HG02571 (cell line): Measurements from ENCODE around the gene FCER2.

Experiments used
- ATAC-seq: cut with Tn5 transposase; IDR thresholded peaks from one replicate; pipeline ENCODE4 v1.9.1; 2021; ENCODE audit warnings: mild to moderate bottlenecking, moderate library complexity; ENCODE audit not compliant: unreplicated experiment

The FCER2 gene

DNA sequence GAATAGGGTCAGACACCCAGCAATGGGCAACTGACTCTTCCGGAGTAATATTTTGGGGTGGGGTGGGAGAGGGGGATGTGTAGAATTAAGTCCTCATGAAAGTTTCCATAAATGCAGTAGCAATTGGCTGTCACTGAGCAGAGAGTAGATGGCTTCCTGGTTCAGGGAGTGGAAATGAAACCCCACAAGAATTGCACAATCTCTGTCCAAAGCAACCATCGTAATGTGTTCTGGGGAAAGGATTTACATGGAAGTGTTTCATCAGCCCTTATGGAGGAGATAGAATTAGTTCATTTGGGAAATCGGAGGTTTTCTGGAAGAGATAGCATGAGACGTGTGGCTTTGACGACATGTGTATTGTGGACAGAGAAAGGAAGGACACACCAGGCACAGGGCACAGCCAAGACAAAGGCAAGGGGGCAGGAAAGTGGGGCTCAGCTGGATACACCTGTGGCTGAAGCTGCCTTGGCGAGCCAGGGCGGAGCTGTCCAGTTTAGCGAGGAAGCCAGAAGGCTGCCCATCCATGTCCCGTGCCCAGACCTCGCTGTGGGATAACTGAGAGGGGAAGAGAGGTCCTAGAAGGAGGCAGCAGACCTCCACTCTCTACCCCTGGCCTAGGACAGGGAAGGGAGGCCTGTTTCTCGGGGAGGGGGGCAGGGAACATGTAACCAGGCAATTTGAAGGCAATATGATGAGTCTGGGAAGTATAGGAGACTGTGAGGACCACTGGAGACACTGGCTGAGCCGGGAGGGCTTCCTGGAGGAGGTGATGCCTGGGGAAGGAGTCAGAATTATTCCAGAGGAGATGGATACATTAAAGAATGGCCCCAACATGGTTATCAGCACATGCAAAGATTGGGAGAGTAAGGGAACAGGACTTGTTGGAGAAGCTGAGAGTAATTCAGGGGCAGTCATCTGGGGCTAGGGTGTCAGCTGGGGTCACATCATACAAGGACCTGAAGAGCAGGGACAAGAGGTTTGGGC is 32.6 kb upstream of the FCER2 start:
- no peak for ATAC-seq

DNA sequence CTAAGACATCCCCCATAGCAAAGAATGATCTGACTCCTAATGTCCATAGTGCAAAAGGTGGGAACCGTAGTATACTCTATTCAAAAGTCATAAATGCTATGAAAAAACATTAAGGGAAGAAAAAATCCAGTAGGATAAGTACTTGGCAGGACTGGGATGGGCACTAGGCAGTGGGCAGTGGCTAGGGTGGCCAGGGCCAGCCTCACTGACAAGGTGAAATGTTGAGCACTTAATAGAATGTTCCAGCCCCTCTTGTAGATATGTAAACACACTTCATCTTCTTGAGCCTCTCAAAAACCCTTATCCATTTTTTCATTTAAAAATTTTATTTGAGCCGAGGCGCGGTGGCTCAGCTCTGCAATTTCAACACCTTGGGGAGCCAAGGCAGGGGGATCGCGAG is 31.4 kb upstream of the FCER2 start:
- no peak for ATAC-seq

DNA sequence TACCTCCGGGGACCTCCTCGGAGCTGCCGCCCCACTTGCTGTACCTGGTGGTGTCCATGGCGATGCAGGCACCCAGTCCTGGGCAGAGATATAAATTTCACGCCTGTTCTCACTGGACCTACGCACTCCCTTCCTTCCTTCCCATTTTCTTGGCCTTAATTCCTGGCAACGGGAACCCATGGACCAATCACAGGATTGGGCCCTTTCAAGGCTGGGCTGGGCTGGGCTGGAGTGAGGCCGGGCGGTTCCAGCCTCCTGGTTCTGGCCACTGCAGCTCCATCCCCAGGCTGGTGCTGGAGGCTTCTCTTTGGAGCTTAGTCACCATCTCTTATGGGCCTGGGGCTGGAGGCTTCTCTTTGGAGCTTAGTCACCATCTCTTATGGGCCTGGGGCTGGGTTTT is 30.1 kb upstream of the FCER2 start, which contains the start of gene CLEC4G:
Gene CLEC4G (minus strand): TSS at position 66 of the 400 bp plus-strand sequence. CDS start 8 bp downstream, at position 58.
- ATAC-seq: no peak

DNA sequence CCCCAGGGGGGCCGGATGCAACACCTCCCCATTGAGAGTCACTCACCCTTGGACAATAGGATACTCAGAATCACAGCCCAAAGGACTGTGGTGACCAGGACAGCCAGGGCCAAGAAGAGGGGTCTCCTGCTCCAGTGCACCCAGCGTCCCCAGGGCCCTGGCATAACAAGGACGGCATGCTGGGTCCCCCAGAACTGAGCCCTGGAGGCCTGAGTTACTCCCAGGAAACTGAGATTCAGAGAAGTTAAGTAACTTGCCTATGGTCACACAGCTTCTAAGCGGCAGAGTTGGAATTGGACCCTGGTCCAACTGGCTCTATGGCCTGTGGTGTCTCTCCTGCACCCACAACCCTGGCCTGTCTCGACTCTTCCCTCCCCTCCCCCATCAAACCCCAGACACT is 29.7 kb upstream of the FCER2 start:
- ATAC-seq: no peak

DNA sequence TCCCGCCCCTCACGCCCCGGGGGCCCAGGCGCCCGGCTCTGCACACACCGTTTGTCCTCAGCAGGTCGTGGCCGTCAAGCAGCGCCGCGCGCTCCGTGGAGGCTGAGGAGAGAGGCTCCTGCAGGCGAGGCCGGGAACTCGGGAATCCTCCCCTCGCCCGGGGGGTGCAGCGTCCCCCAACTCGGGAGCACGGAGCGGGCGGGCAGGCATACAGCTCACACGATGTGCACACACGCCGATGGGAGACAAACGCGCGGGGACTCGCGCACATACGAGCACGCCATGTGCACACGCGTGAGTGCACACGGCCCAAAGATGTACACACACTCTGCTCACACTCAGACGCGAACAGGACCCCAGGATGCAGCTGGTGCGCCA is 29.3 kb upstream of the FCER2 start:
- ATAC-seq: no peak

DNA sequence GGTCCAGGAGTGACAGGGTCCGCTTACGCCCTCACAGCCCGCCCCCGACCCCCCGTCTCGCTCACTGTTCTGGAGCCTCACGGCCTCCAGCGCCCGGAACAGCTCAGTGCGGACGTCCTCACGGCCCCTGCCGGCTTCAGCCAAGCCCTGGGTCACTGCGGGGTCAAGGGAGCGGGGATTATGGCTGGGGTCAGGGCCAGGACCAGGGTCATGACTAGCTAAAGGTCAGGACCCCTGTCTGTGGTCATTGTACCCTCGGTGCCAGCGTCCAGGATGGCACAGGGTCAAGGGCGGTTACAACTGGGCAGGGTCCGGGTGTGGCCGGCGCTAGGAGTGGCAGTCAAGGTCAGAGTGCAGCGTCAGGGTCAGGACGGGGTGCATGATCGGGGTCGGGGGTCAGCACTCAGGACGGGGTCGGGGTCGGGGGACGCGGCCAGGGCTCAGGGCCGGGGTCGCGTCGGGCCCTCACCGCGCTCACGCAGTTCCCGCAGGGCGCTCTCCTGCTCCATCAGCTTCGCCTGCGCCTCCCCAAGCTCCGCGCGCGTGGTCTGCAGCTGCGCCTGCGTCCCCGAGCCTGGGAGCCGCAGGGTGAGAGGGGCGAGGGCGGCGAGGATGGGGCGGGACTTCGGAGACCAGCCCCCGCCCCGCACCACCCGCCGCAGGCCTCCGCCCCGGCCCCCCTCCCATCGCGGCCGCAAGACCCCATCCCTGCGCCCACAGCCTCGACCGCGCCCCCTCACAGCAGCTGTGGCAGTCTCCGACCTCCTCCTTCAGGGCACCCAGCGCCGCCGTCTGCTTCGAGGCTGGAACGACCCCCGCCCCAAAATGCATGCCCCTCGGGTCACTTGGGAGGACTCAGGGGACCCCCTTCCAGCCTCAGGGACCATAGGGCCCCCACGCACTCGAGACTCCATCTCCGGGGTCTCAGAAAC is 28.6 kb upstream of the FCER2 start:
- no peak for ATAC-seq

DNA sequence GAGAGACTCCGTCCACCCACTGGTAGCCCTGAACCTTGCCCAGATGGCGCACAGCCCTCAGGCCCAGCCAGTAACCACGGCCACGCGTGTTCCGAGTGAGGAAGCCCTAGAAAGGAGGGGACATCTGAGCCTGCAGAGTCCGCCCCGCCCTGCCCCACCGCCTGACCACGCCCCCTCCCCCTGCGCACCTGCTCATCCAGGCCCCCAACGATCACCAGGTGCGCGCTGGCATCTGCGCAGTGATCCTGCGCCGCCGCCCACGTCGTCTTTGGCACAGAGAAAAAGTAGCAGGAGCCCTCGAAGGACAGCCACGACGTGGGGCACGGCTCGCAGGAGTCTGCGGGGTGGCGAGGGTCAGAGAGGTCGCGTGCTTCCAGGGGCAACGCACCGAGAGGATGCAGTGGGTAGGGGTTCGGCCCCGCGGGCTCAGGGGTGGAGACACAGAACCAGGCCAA is 27.9 kb upstream of the FCER2 start:
- ATAC-seq: no peak

DNA sequence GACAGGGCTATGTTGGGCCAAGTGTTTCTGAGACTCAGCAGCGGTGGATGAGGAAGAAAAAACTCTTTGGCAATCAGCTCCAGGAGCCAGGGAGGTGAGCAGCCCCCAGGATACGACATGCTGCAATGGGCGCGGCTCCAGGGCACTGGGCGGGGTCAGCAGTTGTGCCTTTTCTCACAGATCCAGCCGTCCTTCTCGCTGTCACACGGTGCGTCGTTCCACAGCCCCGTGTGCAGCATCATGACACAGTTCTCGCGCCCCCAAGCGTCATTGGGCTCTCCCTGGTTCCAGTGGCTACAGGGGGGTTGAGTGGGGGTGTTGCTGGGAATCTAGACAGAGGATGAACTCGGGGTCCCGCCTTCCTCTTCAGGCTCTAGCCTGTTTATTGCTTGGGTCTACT is 27.3 kb upstream of the FCER2 start:
- ATAC-seq: no peak

DNA sequence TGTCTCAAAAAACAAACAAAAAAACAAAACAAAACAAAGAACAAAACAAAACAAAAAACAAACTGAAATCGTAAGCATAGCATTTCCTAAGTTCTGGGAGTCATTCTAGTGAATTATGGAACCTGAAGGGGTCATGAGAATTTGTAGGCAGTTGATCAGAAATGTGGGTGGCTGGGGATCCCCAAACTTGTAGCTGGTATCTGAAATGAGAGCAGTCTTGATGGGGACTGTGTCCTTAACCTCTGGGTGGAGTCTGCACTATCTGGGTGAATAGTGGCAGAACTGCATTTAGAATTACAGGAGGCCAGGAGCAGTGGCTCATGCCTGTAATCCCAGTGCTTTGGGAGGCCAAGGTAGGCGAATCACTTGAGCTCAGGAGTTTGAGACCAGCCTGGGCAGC is 23.9 kb upstream of the FCER2 start:
- ATAC-seq: no peak

DNA sequence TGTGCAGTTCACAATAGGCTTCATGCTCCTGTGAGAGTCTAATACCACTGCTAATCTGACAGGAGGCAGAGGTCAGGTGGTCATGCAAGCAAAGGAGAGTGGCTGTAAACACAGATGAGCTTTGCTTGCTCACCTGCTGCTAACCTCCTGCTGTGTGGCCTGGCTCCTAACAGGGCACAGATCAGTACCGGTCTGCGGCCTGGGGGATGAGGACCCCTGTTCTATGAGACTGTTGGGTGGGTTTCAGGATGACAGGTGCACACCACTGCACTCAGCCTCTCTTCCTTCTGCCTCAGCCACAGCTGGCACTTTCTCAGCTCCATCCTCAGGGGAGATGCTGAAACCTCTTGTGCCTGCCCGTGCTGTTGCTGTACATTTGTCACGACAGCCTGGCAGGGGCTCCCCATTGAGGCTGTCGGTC is 20.3 kb upstream of the FCER2 start:
- ATAC-seq: no peak

DNA sequence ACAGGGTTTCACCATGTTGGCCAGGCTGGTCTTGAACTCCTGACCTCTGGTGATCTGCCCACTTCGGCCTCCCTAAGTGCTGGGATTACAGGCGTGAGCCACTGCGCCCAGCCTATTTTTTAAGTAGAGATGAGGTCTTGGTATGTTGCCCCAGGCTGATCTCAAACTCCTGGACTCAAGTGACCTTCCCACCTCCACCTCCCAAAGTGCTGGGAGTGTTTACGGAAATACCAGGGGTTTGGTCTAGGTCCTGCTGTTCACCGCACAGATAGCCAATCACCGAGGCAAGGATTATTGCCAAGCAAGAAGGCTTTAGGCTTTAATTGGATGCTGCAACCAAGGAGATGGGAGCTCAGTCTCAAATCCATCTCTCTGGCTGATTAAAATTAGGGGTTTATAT is 18.4 kb upstream of the FCER2 start:
- no peak for ATAC-seq

DNA sequence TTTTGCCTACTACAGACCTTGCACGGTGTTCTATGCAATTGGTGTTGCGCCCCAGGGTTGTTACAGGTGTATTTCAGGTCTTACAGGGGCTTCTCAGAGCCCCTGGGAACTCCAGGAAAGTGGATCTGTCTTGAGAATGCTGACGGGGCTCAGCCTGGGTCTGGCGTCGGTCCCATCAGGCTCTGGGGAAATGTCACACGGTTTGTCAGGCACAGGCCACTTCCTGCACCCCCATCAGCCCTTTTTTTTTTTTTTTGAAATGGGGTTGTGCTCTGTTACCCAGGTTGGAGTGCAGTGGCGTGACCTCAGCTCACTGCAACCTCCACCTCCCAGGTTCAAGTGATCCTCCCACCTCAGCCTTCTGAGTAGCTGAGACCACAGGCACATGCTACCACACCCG is 16.7 kb upstream of the FCER2 start:
- no peak for ATAC-seq

DNA sequence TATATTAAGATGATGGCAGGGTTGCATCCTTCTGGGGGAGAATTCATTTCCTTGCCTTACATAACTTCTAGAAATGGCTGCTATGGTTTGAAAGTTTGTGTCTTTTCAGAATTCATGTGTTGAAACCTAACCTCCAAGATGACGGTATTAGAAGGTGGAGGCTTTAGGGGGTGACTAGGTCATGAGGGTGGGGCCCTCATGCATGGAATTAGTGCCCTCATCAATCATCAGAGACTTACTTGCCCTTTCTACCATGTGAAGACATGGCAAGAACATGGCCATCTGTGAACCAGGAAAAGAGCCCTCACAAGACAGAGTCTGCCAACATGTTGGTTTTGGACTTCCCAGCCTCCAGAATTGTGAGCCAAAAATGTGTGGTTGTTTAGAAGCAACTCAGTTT is 14.8 kb upstream of the FCER2 start:
- ATAC-seq: no peak

DNA sequence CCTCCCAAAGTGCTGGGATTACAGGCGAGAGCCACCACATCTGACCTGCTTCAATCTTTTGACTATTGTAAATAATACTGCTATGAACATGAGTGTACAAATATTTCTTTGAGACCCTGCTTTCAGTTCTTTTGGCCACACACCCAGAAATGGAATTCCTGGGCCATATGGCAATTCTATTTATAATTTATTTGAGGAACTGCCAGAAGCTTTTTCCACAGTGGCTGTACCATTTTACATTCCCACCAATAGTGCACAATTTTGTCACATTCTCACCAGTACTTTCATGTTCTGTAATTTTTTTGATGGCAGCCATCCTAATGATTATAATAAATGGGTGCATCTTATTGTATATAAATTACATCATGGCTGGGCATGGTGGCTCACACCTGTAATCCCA is 13.7 kb upstream of the FCER2 start:
- no peak for ATAC-seq

DNA sequence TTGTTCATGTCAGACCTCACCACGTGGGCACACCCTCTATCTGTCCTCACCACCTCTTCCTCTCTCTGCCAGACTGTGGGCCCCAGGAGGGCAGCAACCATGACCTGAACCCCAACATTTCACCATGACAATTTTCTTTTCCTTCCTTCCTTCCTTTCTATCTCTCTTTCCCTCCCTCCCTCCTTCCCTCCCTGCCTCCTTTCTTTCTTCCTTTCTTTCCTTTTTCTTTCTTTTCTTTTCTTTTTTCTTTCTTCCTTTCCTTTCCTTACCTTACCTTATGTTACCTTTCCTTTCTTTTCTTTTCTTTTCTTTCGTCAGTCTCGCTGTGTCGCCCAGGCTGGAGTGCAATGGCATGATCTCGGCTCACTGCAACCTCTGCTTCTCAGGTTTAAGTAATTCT is 8.7 kb upstream of the FCER2 start:
- no peak for ATAC-seq

DNA sequence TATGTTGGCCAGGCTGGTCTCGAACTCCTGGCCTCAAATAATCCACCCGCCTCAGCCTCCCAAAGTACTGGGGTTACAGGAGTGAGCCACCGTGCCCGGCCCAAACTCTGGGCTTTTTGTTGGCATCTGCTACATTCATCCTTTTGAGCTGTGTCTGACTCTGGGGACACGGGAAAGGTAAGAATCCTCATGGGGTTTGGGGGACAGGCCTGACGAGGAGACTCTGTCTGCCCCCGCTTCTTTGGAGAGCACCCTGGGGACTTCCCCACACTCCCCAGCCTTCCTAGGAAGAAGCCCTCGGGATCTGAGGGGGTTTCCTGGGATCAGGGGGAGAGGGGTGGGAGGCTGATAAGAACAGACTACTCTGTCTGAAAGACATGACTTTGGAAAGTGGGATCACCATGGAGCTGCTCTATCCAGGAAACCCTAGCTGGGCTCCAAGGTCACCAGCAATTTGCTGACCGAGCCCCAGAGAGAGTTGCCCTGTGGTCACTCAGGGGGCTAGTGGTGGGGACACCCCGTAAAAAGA is 8.1 kb upstream of the FCER2 start:
- no peak for ATAC-seq

DNA sequence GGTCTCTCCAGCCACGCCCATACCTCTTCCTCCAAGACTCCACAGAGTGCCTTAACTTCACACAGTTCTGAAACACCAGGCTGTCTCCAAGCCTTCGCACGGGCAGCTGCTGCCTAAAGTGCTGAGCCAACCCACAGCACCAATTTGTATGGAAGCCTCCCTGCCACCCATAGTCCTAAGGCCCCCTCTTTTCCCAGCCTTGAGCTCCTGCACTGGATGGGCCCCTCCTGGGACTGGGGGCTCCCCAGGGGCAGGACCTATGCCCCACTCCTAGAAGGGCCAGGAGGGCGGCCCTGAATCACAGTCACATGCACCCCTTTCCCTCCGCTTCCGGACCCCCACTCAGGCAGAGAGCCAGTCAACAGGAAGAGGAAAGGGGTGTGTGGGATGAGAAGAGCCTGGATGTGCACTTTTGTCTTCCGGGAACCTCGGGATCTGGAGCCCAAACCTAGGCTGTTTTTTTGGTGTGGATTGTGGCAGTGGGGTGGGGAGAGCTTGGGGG is 5.1 kb upstream of the FCER2 start:
- no peak for ATAC-seq

DNA sequence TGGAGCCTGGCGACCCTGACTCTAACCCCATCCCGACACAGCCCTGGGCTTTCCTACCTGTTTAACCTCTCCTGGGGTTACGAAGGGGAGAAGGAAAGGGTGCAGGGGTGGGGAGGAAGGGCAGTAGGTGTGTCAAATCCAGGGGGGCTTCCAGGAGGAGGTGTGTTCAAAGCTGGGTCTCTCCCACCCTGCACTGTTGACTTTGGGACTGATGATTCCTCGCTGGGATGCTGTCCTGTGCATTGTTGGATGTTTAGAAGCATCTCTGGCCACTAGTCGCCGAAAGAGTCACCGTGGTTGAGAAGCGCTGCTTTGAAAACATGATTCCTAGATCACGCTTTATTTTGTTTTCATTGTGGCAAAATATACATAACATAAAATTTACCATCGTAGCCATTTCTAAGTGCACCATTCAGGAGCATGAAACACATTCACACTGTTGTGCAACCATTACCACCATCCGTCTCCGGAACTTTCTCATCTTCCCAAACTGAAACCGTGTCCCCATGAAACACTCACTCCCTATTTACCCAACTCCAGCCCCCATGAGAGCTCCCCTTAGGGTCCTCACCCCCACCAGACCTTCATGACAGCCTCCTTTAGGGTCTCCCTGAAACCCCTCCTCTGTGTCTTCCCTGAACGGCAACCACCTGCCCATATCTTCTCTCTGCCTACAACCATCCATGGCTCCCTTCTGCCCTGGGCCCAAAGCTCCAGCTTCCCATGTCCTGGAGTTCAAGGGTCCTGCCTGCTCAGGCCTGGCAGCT is 4.4 kb upstream of the FCER2 start:
- no peak for ATAC-seq

DNA sequence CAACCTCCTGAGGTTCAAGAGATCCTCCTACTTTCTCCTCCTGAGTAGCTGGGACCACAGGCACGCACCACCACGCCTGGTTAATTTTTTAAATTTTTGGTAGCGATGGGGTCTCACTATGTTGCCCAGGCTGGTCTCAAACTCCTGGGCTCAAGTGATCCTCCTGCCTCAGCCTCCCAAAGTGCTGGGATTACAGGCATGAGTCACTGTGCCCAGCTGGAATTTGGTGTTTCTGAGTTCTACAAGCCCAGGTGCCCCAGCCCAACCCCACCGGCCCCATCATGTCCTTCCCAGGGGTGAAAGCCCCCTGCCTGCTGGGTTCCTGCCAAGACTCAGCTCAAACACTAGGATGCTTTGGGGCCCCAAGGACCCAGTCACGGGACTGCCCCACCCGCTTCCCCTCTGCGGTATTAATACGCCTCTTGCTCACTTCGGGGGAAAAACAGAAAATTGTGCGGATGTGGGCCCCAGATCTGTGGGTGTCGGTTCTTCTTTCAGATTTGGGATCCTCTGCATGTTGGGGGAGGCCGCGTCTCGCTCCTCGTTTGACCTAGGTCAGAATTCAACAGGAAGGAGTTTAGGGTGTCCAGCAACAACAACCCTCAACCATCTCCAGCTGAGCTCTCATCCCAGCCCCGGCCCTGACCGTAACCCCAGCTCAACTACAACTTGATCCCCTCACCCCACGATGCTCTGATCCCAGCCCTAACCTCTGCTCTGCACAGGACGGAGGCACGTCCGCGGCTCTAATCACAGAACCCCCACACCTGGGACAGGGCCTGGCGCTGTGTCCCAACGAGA is 3.7 kb upstream of the FCER2 start:
- no peak for ATAC-seq
